SK-N-MC (cell line): ENCODE results near the gene CELA3B.
"Not testable (repeated sequence)": the region's sequence is repeated elsewhere in the genome, so short reads cannot be mapped to it uniquely, and the experiment has no call there.

ENCODE experiments used
- DNase-seq: peaks from one replicate; pipeline ENCODE4 v3.0.0-alpha.2; 2011; ENCODE audit warnings: low read depth, low spot score
- H3K27ac ChIP-seq: fragments of 200-600 bp; sonication (generic); 2 replicates; pipeline ENCODE4 v1.5.1; 2016; ENCODE audit warnings: mixed run types
- H3K36me3 ChIP-seq: fragments of 200-600 bp; sonication (generic); 2 replicates; pipeline ENCODE4 v1.6.1; 2017; ENCODE audit warnings: antibody characterized with exemption, low read length, mixed read lengths; ENCODE audit not compliant: insufficient read depth
- H3K4me3 ChIP-seq: fragments of 200-600 bp; sonication (generic); 2 replicates; pipeline ENCODE4 v1.5.1; 2016
- H3K9ac ChIP-seq: fragments of 200-600 bp; sonication (generic); 2 replicates; pipeline ENCODE4 v1.8.0; 2017; ENCODE audit warnings: mixed run types, mixed read lengths; ENCODE audit not compliant: insufficient read length
- H3K9me3 ChIP-seq: fragments of 200-600 bp; sonication (generic); 2 replicates; pipeline ENCODE4 v1.6.1; 2017; ENCODE audit warnings: low read depth, mild to moderate bottlenecking, antibody characterized with exemption, low read length, moderate library complexity, mixed read lengths
- EZH2 ChIP-seq: fragments of 200-600 bp; sonication (generic); IDR thresholded peaks from one replicate; pipeline ENCODE4 v1.6.1; 2017; ENCODE audit warnings: antibody characterized with exemption
- FOXP2 ChIP-seq: optimal IDR thresholded peaks from 2 replicates; pipeline ENCODE3; 2011; ENCODE audit warnings: mild to moderate bottlenecking, moderate library complexity; ENCODE audit not compliant: insufficient read depth; ENCODE audit errors: extremely low read length, control extremely low read depth
- POLR2AphosphoS5 ChIP-seq: IDR thresholded peaks from 2 replicates; pipeline ENCODE4 v1.6.1; 2012; ENCODE audit warnings: mild to moderate bottlenecking, low read depth, low read length, borderline replicate concordance

Gene CELA3B

GRCh38 chr1:21998624-21999294, 21.9 kb downstream of the CELA3B start:
- DNase-seq, H3K9ac ChIP-seq, H3K27ac ChIP-seq: not testable (repeated sequence)

GRCh38 chr1:21999645-22000044, 22.8 kb downstream of the CELA3B start:
- not testable (repeated sequence) for H3K27ac ChIP-seq, H3K9me3 ChIP-seq, H3K4me3 ChIP-seq, H3K9ac ChIP-seq, DNase-seq, H3K36me3 ChIP-seq

More at GRCh38 chr1:21998624-21999294, 21.9 kb downstream of the CELA3B start:
- H3K36me3 ChIP-seq, H3K9me3 ChIP-seq, H3K4me3 ChIP-seq: not testable (repeated sequence)

- H3K9ac ChIP-seq = no peak within 1 kb of the TSS
Measured at GRCh38 chr1:22001409-22001808, 24.6 kb downstream of the CELA3B start, which contains the start of gene CELA3A. Gene CELA3A, plus strand, starts transcription at chr1:22001657. Its CDS starts 18 bp downstream, at chr1:22001675.

GRCh38 chr1:22002461-22002860, 25.6 kb downstream of the CELA3B start:
- H3K9me3 ChIP-seq, H3K4me3 ChIP-seq, H3K36me3 ChIP-seq, H3K9ac ChIP-seq, DNase-seq, H3K27ac ChIP-seq: not testable (repeated sequence)

More at GRCh38 chr1:22001409-22001808, 24.6 kb downstream of the CELA3B start, which contains the start of gene CELA3A:
- Histone ChIP-seq H3K36me3 (no peaks in the 10 kb centered on the region), H3K27ac (no peak within 1 kb of the TSS), H3K9me3 (no peaks in the 10 kb centered on the region), H3K4me3 (no peak within 1 kb of the TSS)
- no peak for DNase-seq
- no peak for TF ChIP-seq POLR2AphosphoS5
- TF ChIP-seq EZH2 = no peak
- TF ChIP-seq FOXP2 = no peak

GRCh38 chr1:22002875-22003274, 26.1 kb downstream of the CELA3B start:
- H3K9me3 ChIP-seq, H3K9ac ChIP-seq, H3K36me3 ChIP-seq, H3K27ac ChIP-seq, H3K4me3 ChIP-seq, DNase-seq: not testable (repeated sequence)

GRCh38 chr1:22003959-22004358, 27.1 kb downstream of the CELA3B start:
- H3K9ac ChIP-seq, H3K27ac ChIP-seq, H3K4me3 ChIP-seq, H3K36me3 ChIP-seq, DNase-seq, H3K9me3 ChIP-seq: not testable (repeated sequence)

GRCh38 chr1:22005261-22006149, 28.7 kb downstream of the CELA3B start:
- DNase-seq, H3K9ac ChIP-seq, H3K36me3 ChIP-seq, H3K9me3 ChIP-seq, H3K27ac ChIP-seq, H3K4me3 ChIP-seq: not testable (repeated sequence)

- H3K27ac ChIP-seq, H3K36me3 ChIP-seq, DNase-seq, H3K9me3 ChIP-seq, H3K9ac ChIP-seq, H3K4me3 ChIP-seq: not testable (repeated sequence)
Measured at GRCh38 chr1:22006736-22007135, 29.9 kb downstream of the CELA3B start.

- not testable (repeated sequence) for DNase-seq, H3K9ac ChIP-seq, H3K4me3 ChIP-seq, H3K36me3 ChIP-seq, H3K27ac ChIP-seq, H3K9me3 ChIP-seq
Measured at GRCh38 chr1:22007262-22007661, 30.4 kb downstream of the CELA3B start.

- not testable (repeated sequence) for H3K36me3 ChIP-seq, H3K27ac ChIP-seq, H3K9me3 ChIP-seq, H3K4me3 ChIP-seq, DNase-seq, H3K9ac ChIP-seq
Measured at GRCh38 chr1:22009566-22009965, 32.7 kb downstream of the CELA3B start.

GRCh38 chr1:22012752-22013151, 35.9 kb downstream of the CELA3B start:
- H3K27ac ChIP-seq, DNase-seq, H3K9ac ChIP-seq, H3K9me3 ChIP-seq, H3K36me3 ChIP-seq, H3K4me3 ChIP-seq: not testable (repeated sequence)

- H3K27ac ChIP-seq, H3K4me3 ChIP-seq, H3K36me3 ChIP-seq, DNase-seq, H3K9ac ChIP-seq, H3K9me3 ChIP-seq: not testable (repeated sequence)
Measured at GRCh38 chr1:22014575-22015206, 37.9 kb downstream of the CELA3B start.
